ENCODE results near the gene GCG. TPM values are rescaled to one million over a fixed set of nuclear protein-coding genes. Genes with fewer than 3 reads are reported as not detected.

Gene GCG
- total RNA-seq, 1 experiment from 2014 or later: 0.31 TPM

- H3K4me1 ChIP-seq (ENCODE audit: control insufficient read depth, insufficient read depth, low read length): no peaks in the 10 kb centered on the region
- no peak overlapping the region for H3K4me3 ChIP-seq (ENCODE audit: low read depth in 2 of 2, low read length in 2 of 2)
- BruUV-seq (replicated peaks): no TSS peak
- H3K36me3 ChIP-seq (ENCODE audit: control insufficient read depth, insufficient read depth, low read length): no peaks in the 10 kb centered on the region
- no peaks in the 10 kb centered on the region for H3K27me3 ChIP-seq (ENCODE audit: control insufficient read depth, insufficient read depth, low read length)
- ATAC-seq (no peak), DNase-seq (ENCODE audit: low read depth, low spot score) (no peak)
- H3K27ac ChIP-seq (ENCODE audit: low read length): no peak overlapping the region
- POLR2A ChIA-PET: no interaction called here
- in situ Hi-C loops (cut with HindIII; ENCODE audit: low pct_unique_long_range_greater_than_20kb, low sequenced_read_pairs): no loop called here
- intact Hi-C loops (cut with micrococcal nuclease; ENCODE audit: unreplicated experiment): no loop called here
- CTCF ChIA-PET: no interaction called here
- TF ChIP-seq POLR2AphosphoS5 (IDR thresholded peaks at IDR 0.05; ENCODE audit: low read depth, low read length): no peak
- no peak for TF ChIP-seq TCF7L2 (IDR thresholded peaks at IDR 0.05; ENCODE audit: low read depth, low read length)
- TF ChIP-seq CTCF (IDR thresholded peaks at IDR 0.05): no peak
- TF ChIP-seq SIN3A (IDR thresholded peaks at IDR 0.05; ENCODE audit: borderline replicate concordance, insufficient read depth, low read depth, low read length): no peak
- no peak for TF ChIP-seq REST (IDR thresholded peaks at IDR 0.05; ENCODE audit: insufficient read depth in 1 of 2, low read depth in 2 of 2, low read length in 1 of 2)
- no peaks in the 10 kb centered on the region for H3K9me3 ChIP-seq (ENCODE audit: control insufficient read depth, insufficient read depth, low read depth, low read length)
Measured at GRCh38 chr2:162175714-162176113, 23.7 kb upstream of the GCG start.

GRCh38 chr2:162174746-162175145 lies 22.7 kb upstream of the GCG start:
- H3K27ac ChIP-seq (ENCODE audit: low read length): no peak overlapping the region
- no TSS peak for BruUV-seq (replicated peaks)
- CTCF ChIA-PET: no interaction called here
- intact Hi-C loops (cut with micrococcal nuclease; ENCODE audit: unreplicated experiment) (no loop called here), in situ Hi-C loops (cut with HindIII; ENCODE audit: low pct_unique_long_range_greater_than_20kb, low sequenced_read_pairs) (no loop called here)
- no peak overlapping the region for H3K4me3 ChIP-seq (ENCODE audit: low read depth in 2 of 2, low read length in 2 of 2)
- DNase-seq (ENCODE audit: low read depth, low spot score) (no peak), ATAC-seq (no peak)
- H3K36me3 ChIP-seq (ENCODE audit: control insufficient read depth, insufficient read depth, low read length): no peaks in the 10 kb centered on the region
- no peaks in the 10 kb centered on the region for H3K4me1 ChIP-seq (ENCODE audit: control insufficient read depth, insufficient read depth, low read length)
- POLR2A ChIA-PET: no interaction called here
- TF ChIP-seq REST (IDR thresholded peaks at IDR 0.05; ENCODE audit: insufficient read depth in 1 of 2, low read depth in 2 of 2, low read length in 1 of 2): no peak
- TF ChIP-seq TCF7L2 (IDR thresholded peaks at IDR 0.05; ENCODE audit: low read depth, low read length): no peak
- TF ChIP-seq CTCF (IDR thresholded peaks at IDR 0.05): no peak
- TF ChIP-seq POLR2AphosphoS5 (IDR thresholded peaks at IDR 0.05; ENCODE audit: low read depth, low read length): no peak
- no peak for TF ChIP-seq SIN3A (IDR thresholded peaks at IDR 0.05; ENCODE audit: borderline replicate concordance, insufficient read depth, low read depth, low read length)
- no peaks in the 10 kb centered on the region for H3K9me3 ChIP-seq (ENCODE audit: control insufficient read depth, insufficient read depth, low read depth, low read length)
- H3K27me3 ChIP-seq (ENCODE audit: control insufficient read depth, insufficient read depth, low read length): no peaks in the 10 kb centered on the region

Data from Panc1 (cell line).